Mammary epithelial cell (primary cell): ENCODE data around the gene NAPB.

Experiments used
- CTCF ChIP-seq, 2 donors: IDR thresholded peaks in 1 of 2; conservative IDR thresholded peaks in 1 of 2; 2 replicates each; pipeline ENCODE4 v1.5.1; 2011 to 2012; ENCODE audit warnings: inconsistent platforms in 2 of 2, low read length in 2 of 2, mild to moderate bottlenecking in 2 of 2, control low read depth in 1 of 2, low read depth in 1 of 2; ENCODE audit not compliant: insufficient read depth in 1 of 2; ENCODE audit errors: extremely low read depth in 1 of 2
- EZH2 ChIP-seq: IDR thresholded peaks from 2 replicates; pipeline ENCODE4 v1.6.1; 2012; ENCODE audit warnings: low read length, inconsistent platforms, borderline replicate concordance

- no peak for TF ChIP-seq CTCF (conservative IDR thresholded peaks at IDR 0.05 in 1 of 2, IDR thresholded peaks at IDR 0.05 in 1 of 2; ENCODE audit: extremely low read depth in 1 of 2, insufficient read depth in 1 of 2, low read depth in 1 of 2, low read length in 2 of 2)
- no peak for TF ChIP-seq EZH2
Observed at GRCh38 chr20:23461180-23461579, 39.9 kb upstream of the NAPB start.
